A673 (cell line): ENCODE measurements around the gene PHTF2.

Source experiments
- CTCF ChIP-seq: fragments of 300-800, 200-600 bp; sonication (generic); conservative IDR thresholded peaks from 2 replicates; pipeline ENCODE4 v1.5.1; 2017; ENCODE audit warnings: low read depth, mild to moderate bottlenecking, antibody characterized with exemption, low read length, moderate library complexity, mixed read lengths
- EZH2 ChIP-seq: fragments of 200-600 bp; sonication (generic); IDR thresholded peaks from 2 replicates; pipeline ENCODE4 v1.6.1; 2017; ENCODE audit warnings: borderline replicate concordance, low read depth, mild to moderate bottlenecking, mixed read lengths, antibody characterized with exemption, low read length; ENCODE audit not compliant: poor library complexity, severe bottlenecking

DNA sequence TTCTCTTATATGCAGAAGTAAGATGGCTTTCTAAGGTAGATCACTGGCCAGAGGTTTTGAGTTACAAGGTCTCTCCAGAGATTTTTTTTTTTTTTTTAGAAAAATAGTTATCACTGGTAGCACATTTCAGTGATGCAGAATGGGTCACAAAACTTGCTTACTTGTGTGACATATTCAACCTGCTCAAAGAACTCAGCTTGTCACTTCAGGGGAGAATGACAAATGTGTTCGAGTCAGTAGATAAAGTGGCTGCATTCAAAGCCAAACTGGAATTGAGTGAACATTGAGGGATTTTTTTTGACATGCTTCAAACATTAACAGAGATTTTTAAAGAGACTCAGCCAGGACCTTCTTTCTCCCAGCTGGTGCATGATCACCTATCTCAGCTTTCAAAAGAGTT is 33.4 kb downstream of the PHTF2 start:
- no peak for TF ChIP-seq CTCF
- TF ChIP-seq EZH2, result no peak
